ENCODE data around the gene GALNT14.

DNA sequence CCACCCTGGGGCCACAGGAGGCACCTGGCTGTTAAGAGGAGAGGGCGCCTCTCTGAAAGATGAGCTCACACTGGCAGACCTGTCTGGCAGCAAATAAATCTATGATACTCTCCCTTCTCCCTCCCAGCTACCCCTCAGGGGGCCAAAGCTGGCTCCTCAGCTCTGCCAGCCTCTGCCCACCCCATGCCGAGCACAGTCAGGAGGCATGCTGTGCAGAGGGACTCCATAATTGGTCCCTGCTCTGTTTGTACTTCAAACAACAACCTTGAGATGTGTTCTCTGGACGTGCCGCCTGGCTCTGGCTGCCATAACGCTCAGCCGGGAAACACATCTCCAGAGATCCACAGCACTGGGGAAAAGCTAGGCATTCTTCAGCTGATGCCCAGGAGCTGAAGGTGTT lies 126.7 kb downstream of the GALNT14 start:
- TF ChIP-seq, protein P1, sequence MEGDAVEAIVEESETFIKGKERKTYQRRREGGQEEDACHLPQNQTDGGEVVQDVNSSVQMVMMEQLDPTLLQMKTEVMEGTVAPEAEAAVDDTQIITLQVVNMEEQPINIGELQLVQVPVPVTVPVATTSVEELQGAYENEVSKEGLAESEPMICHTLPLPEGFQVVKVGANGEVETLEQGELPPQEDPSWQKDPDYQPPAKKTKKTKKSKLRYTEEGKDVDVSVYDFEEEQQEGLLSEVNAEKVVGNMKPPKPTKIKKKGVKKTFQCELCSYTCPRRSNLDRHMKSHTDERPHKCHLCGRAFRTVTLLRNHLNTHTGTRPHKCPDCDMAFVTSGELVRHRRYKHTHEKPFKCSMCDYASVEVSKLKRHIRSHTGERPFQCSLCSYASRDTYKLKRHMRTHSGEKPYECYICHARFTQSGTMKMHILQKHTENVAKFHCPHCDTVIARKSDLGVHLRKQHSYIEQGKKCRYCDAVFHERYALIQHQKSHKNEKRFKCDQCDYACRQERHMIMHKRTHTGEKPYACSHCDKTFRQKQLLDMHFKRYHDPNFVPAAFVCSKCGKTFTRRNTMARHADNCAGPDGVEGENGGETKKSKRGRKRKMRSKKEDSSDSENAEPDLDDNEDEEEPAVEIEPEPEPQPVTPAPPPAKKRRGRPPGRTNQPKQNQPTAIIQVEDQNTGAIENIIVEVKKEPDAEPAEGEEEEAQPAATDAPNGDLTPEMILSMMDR (IDR thresholded peaks at IDR 0.05 in 8 of 11, conservative IDR thresholded peaks at IDR 0.05 in 3 of 11): no peak
- no peak for TF ChIP-seq POLR2AphosphoS5 (IDR thresholded peaks at IDR 0.05)
